GM19043 (cell line): Measurements from ENCODE around the gene OR10A7.
"Not testable (repeated sequence)": the region's sequence is repeated elsewhere in the genome, so short reads cannot be mapped to it uniquely, and the experiment has no call there.

Source experiments
- ATAC-seq: cut with Tn5 transposase; IDR thresholded peaks from one replicate; pipeline ENCODE4 v1.9.1; 2021; ENCODE audit warnings: low read depth; ENCODE audit not compliant: unreplicated experiment

The OR10A7 gene, protein sequence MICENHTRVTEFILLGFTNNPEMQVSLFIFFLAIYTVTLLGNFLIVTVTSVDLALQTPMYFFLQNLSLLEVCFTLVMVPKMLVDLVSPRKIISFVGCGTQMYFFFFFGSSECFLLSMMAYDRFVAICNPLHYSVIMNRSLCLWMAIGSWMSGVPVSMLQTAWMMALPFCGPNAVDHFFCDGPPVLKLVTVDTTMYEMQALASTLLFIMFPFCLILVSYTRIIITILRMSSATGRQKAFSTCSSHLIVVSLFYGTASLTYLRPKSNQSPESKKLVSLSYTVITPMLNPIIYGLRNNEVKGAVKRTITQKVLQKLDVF

DNA sequence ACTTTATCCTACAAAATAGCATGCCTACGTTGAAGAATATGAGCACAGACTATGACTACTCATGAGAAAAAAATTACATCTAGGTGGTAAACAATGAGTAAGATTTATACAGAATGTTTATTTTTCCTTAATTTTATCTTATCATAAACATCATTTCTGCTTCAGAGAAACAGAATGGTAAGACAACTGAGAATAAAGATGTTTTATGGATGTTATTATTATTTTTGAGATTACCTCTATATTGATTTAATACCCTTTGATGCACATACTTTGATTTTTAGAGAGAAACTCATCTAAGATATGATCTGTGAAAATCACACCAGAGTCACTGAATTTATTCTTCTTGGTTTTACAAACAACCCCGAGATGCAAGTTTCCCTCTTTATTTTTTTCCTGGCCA lies at the start of gene OR10A7:
TSS of gene OR10A7 (plus strand) at position 301 of the 400 bp plus-strand sequence. CDS start at position 301, 0 bp downstream.
- no peak for ATAC-seq

DNA sequence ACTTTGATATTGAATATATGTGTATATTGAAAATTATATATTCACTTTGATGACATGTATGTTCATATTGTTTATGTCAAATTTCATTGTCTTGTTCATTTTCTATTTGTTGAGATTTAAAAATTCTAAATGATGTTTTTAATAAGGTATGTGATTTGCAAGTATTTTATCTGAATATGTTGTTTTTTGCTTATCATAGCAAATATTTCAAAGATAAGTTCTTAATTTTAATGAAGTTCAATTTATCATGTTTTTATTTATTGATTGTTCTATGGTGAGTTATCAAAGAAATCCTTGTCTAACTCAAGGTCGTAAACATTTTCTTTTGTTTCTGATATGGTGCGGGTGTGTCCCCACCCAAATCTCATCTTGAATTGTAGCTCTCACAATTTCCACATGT lies 49.4 kb upstream of the OR10A7 start:
- ATAC-seq, result no peak

DNA sequence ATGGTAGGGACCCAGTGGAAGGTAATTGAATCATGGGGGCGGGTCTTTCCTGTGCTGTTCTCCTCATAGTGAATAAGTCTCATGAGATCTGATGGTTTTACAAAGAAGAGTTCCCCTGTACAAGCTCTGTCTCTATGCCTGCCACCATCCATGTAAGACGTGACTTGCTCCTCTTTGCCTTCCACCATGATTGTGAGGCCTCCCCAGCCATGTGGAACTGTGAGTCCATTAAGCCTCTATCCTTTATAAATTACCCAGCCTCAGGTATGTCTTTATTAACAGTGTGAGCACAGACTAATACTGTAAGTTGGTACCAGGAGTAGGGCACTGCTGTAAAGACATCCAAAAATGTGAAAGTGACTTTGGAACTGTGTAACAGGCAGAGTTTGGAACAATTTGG lies 49.0 kb upstream of the OR10A7 start:
- not testable (repeated sequence) for ATAC-seq

DNA sequence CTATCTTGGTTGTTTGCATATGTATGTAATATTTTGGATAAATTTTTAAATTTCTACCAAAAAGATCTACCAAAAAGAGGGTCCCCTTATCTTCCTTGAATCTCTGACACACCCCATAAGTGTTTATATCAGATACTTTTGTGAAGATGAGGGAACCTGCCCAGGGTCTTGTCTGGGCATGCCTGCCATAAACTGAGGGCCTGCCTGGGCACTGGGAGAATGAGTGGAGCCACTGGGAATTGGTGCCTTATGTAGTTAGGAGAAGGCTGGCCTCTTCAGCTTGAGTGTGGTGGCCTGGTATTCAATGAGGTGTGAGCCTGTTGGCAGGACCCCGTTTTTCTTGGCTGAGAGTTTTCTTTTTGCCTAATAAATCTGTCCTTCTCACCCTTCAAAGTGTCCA lies 48.1 kb upstream of the OR10A7 start:
- no peak for ATAC-seq

DNA sequence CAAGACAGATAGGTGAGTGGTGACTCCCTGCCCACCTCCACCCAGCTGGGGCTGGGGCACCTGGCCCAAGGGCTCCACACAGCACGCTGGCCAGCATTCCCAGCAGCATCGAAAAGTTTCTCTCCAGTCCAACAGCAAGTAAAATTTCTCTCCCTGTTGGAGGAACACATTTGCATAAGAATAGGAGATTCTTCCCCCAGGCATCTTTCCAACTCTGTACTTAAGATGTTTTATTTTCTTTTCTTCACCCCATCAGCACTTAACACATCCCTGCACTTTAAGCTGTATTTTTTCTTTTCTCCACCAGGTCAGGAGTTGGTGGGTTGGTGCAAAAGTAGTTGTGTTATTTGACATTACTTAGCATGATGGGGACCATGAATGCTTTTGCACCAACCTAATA lies 47.4 kb upstream of the OR10A7 start:
- no peak for ATAC-seq

DNA sequence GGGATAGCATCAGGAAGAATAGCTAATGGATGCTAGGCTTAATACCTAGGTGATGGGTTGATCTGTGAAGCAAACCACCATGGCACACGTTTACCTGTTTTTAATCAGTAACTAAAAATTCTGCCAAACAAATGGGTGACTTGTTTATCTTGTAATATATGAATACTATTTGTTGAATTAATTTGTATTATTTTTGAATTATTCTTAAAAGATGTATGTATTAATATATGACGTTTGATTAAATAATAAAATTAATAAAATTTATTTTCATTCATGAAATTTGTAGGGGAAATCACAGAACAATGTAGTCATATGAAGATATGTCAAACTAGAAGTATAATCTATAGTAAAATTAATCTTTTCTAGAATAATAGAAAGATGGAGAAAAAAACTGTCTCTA lies 32.3 kb upstream of the OR10A7 start:
- no peak for ATAC-seq

DNA sequence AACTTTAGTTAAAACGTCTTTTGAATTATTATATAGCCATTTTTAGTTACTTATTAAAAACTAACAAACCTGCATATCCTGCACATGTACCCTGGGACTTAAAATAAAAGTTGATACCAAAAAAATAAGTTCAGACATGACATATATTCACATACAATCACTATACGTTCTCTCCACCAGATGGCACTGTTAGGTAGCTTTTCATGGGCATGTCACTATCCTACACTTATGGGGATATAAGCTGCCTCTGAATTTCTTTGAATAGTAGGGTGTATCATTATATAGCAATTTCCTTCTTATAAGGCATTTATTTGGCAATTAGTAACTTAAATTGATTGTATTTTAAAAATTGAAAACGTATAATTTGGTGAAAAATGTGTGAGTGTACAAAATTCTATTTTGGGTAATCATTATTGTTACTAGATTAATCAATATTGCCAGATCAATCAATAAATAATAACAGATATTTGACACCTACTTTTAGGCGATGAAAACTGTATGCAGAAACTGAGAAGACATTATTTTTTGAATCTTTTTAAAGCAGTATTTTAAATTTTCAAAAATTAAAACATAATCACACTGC lies 31.8 kb upstream of the OR10A7 start:
- ATAC-seq, result peak; percentile 83

DNA sequence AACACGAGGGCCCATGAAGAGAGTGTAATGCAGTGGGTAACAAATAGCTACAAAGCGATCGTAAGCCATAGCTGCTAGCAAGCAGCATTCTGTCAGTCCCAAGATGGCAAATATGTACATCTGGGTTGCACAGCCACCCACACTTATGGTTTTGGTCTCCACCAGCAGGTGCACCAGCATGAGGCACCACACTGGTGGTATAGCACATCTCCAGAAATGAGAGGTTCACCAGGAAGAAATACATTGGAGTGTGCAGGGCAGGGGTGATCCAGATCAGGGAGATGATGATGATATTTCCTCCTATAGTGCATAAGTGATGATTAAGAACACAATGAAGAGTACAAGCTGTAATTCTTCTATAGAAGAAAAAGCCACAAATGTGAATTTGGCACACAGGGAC lies 26.4 kb upstream of the OR10A7 start:
- no peak for ATAC-seq

DNA sequence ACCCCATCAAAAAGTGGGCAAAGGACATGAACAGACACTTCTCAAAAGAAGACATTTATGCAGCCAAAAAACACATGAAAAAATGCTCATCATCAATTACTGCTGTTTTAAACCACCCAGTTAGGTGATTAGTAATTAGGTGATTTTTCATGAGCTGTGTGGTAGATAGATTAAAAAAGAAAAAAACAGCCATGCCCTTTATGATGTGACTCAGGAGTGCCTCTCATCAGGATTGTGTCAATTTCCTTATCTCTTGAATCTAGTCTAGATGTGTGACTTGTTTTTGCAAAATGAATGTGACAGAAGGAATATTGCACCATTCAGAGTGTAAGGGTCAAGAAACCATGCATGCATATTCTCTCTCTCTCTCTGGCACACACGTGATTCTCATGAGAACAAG lies 5.7 kb downstream of the OR10A7 start:
- no peak for ATAC-seq

DNA sequence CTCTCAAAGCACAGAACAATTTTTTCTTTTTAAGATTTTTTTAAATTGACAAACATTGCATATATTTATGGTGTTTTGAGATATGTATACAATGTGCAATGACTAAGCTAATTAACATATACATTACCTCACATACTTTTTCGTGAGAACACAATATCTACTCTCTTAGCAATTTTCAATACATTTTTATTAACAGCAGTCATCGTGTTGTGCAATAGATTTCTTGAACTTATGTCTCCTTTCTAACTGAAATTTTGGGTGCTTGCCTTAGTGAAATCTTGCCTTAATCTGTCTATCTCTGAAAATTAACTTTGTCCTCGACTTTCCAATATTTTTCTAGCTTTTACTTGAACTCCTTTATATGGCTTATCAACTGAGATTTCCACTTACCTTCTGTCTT lies 6.8 kb downstream of the OR10A7 start:
- ATAC-seq, result no peak

DNA sequence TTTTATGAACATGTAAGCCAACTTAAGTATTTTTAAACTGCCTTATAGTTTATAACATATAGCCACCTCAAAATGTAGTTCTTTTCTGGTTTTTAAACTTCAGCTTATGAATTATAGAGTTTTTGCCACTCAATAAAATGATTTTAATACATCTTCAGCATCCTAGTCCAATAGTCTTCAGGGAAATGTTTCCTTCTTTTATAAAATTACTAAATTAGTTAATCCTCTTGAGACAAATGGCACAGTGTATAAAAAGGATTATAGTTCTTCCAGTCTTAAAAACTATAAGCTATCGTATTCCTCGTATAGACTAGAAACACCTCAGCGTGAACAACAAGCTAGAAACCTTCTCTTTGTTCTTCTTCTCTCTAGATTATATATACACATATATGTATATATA lies 23.5 kb downstream of the OR10A7 start, which contains the start of gene OR6C74:
TSS of gene OR6C74 (plus strand) at position 301 of the 400 bp plus-strand sequence. CDS start 2,679 bp downstream, outside the sequence.
- ATAC-seq, result no peak

DNA sequence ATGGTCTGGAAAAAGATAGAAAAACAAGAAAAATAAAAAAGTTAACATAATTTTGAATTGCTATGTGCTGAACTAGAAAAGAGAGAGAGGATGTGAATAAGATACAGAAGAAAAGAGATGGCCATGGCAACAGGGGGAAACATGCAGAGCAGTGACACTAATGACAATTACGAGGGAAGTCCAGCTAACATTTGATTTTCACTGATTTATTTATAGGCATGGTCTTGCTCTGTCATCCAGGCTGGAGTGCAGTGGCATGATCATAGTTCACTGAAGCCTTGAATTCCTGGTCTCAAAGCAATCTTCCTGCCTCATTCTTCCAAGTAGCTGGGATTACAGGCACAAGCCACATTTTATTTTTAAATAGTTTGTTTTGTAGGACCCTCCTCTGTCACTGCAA lies 25.3 kb downstream of the OR10A7 start:
- no peak for ATAC-seq

DNA sequence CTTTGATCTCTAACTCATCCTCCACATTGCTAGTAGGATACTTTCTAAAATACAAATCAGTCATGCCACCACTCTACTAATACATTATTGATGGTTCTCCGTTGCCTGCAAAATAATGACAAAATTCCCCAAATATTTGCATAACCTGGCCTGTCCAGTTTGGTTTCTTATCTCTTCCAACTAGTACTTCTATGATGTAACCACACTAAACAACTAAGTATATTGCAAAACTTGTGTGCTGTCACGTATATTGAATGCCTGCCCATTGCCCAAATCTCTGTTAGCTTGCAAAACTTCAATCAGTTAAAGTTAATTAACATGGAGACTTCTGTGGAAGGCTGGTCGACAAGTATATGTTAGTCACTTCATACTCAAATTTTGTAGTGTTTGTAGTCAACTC lies 30.1 kb downstream of the OR10A7 start:
- no peak for ATAC-seq

DNA sequence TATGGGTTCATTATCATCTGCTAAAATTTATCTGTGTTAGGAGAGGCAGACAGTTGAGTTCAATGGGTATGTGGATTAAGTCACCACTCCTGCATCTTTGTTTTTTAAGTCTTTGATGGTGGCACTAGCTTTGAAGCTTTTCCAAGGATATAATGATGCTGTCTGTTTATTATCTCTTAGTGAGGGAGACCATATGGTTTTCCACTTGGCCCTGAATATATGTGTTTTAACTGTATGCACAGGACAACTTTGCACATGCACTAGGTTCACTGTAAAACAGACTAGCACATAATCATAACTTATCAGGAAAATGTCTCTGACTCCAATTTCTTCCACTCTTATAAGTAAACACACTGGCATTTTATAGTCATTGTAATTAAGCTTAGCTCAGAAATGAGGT lies 32.5 kb downstream of the OR10A7 start:
- no peak for ATAC-seq

DNA sequence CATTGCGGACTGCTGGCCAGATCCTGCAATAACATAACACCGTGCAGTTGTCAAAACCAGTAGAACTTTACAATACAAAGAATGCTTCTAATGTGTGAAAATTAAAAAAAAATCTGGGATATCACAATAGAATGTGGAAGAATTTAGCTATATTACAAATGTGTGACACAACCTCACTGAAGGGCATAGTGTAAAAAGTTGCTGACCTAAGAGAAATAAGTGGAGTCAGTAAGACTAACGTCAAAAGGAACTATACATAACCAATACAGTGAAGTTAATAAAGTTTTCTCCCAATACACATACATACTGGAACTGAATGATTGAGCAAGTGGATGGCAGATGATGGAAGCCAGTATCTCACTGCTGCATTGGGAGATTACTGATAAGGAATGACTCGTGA lies 36.0 kb downstream of the OR10A7 start:
- no peak for ATAC-seq

DNA sequence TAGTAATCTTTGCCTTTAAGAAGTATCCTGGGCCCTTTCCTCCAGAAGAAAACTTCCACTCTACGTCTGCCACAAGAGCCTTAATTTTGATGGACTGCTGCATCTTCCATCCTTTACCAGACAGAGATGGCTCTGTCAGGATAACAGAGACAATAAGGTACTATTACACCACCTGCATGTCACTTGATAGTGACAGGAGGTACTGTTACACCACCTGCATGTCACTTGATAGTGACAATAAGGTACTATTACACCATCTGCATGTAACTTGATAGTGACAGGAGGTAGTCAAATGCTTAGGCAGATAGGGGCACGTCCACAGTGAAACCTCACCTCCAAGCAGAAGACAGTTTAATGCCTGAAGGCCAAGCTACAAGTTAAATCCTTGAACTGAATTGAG lies 37.5 kb downstream of the OR10A7 start:
- no peak for ATAC-seq
